ENCODE measurements around the gene OXCT1.
"Not testable (repeated sequence)": the region's sequence is repeated elsewhere in the genome, so short reads cannot be mapped to it uniquely, and the experiment has no call there.

The OXCT1 gene

DNA sequence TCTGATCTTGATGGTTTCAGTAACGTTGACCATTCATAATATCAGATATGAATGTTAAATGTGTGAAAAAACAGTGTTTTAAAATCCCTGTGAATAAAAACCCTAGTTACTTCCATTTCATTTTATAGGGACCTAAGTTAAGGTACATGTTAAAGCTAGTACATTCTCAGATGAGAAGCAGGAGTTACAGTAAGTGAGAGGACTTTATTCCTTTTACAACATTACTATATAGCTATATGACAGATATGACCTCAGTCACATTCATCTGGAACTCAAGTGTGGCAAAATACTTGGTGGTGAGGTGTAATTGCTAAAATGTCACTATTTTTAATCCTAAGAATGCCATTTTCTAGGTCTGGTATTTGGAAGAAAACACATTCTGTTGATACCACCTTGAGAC lies 96.4 kb downstream of the OXCT1 start:
- DNase-seq (ENCODE audit: low read depth): no peak

GRCh38 chr5:41772785-41773442 lies 97.3 kb downstream of the OXCT1 start:
- DNase-seq (ENCODE audit: low read depth): no peak

DNA sequence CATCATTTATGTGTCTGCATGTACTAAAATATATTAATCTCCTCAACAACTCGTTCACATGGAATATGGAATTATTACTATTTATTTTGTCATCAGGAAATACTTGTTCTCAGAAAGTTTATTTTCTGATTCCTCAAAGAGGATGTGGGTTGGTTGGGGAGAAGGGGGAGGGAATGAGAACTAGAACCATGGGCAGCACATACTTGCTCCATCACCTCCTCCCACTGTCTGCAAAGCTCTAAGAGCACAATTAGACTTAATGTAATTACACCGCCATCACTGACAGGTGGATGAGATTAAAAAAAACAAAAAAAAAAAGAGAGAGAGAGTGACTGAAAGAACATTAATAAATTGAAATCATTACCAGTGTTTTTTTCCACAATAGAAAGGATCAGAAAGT lies 98.2 kb downstream of the OXCT1 start:
- DNase-seq (ENCODE audit: low read depth): no peak

DNA sequence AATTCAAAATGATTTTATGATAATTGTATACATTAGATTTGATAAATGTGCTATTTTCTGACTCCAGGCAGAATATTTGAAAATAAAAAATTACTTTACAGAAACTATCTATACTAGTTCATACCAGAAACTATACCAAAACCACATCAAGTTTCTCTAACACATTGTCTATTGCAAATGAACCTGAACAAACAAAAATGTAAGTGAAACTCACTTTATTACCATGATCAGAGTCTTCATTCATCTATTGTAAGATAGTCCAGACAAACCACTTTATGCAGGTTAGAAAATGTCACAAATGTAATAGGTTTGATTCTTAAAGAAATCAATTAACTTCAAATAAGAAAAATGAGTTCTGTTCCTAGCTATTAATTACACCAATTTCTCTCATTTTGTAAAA lies 99.4 kb downstream of the OXCT1 start:
- no peak for DNase-seq (ENCODE audit: low read depth)

GRCh38 chr5:41768692-41769091 lies 101.5 kb downstream of the OXCT1 start:
- DNase-seq (ENCODE audit: low read depth): no peak

DNA sequence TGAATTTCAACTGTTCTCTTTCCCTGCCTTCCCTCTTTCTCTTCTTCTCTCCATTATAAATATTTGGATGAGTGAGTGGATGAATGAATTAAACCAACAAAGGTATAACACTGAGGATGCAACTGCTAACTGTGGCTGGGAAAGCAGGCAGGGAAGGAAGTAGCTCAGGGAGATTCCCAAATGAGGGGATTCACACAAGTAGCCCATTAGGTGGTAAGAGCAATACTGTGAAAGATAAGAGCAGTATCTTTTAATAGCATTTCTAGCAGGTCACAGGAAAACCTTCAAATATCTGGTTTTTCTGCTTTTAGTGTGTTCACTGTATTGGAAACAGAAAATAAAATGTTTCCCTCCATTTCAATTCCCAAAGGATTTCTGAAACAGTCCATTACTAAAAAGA lies 105.6 kb downstream of the OXCT1 start:
- DNase-seq (ENCODE audit: low read depth): no peak

DNA sequence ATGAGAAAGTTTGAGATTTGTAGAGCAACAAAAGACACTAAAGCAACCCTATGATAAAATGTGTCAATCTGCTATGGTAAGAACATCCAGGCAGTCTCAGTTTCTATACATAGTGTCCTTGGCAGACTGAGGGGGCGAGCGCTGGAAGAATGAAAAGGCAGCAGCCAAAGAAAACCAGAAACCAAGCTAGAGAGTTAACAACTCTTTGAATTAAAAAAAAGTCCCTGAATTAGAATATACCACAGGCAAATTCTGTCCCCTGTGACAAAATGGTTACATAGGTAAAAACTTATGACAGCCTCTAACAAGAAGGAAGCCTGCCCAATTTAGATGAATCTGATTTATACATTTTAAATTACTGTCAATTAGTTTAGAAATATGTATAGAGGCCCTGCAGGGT lies 106.7 kb downstream of the OXCT1 start:
- no peak for DNase-seq (ENCODE audit: low read depth)

DNA sequence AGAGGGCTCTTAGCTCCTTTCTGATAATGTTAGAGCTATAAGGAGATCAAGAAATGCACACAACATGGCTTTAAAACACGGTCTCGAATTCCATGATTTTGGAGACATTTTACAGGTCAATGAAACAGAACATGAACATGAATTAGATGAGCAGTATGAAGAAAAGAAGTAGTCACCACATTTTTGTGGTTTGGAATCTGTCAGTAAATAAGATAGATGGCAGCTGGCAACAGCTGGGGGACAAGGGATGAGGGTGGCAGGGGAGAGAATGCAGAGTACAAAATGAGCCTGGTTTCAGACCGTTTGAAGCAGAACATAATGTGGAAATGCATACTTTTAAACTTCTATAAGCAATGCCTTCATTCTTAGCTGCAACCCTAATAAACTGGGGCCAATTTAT lies 107.1 kb downstream of the OXCT1 start:
- DNase-seq (ENCODE audit: low read depth): peak; percentile 38

DNA sequence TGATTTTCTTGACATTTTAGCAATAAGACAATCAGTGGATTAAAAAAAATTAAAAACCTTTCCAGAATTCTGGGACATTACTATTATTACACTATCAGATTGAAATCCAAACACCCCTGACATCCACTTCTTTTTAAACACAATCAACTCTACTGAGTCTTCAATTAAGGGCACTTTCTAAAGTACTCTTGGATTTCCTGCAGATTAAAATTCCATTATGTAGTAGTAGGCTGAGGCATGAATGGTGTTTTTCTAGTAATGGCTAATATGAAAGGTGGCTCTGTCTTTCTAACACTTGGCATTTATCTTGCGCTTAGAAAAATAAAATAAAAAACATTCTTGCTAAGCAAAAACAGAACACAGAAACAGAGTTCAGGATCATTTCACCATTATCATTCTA lies 107.8 kb downstream of the OXCT1 start:
- no peak for DNase-seq (ENCODE audit: low read depth)

DNA sequence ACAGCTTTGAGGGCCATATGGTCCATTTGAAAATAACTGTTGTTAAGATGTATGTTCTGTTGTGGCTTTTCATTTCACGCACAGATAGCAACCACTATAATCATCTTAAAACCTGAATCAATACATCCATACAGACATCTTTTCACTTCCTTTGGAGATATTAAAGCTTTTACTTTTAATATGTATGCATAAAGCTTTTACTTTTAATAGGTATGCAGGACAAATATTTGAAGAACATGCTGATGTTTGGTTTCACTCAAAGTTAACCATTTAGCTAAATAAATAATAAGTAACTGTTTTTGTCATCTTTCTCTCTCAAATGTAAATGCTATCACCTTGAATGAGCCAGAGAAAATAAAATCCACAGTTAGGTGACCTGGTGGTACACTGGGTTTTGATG lies 108.6 kb downstream of the OXCT1 start:
- DNase-seq (ENCODE audit: low read depth): no peak

DNA sequence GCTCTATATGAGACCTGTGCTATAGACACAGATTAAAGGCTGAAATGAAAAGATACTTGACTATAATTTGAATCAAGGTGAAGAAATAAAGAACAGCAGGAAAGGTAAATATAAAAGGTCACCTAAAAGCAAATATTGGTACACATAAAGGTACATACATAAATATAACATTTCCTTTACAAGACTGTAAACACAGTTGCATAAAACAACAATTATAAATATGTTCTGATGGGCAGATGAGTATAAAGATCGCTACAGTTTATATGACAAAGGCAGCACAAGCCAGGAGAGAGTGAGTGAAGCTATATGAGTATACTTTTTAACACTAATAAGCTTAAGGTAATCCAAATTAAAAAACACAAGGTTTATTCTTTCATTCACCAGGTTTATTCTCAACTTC lies 114.5 kb downstream of the OXCT1 start:
- no peak for DNase-seq (ENCODE audit: low read depth)

- no peak for DNase-seq (ENCODE audit: low read depth)
Measured at GRCh38 chr5:41754857-41755256, 115.4 kb downstream of the OXCT1 start.

GRCh38 chr5:41751867-41752266 lies 118.4 kb downstream of the OXCT1 start:
- no peak for DNase-seq (ENCODE audit: low read depth)

DNA sequence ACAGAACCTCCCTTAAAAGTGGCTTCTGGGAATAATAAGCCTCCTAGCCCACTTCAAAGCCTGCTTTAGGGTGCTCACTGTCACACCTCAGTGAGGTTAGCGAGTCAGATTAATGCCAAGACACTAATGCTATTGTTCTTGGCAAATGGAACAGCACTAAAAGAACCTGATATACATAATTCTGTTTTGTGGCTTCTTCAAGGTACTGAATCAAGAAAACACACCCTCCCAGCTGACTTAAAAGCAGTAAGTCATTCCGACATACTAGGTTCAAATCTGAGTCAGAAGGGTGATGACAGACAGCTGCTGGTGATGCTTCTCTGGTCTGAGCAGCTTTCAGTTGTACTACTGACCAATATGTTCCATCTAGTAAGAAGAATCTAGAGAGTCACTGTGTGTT lies 121.6 kb downstream of the OXCT1 start:
- no peak for DNase-seq (ENCODE audit: low read depth)

GRCh38 chr5:41747708-41748107 lies 122.5 kb downstream of the OXCT1 start:
- DNase-seq (ENCODE audit: low read depth): no peak

DNA sequence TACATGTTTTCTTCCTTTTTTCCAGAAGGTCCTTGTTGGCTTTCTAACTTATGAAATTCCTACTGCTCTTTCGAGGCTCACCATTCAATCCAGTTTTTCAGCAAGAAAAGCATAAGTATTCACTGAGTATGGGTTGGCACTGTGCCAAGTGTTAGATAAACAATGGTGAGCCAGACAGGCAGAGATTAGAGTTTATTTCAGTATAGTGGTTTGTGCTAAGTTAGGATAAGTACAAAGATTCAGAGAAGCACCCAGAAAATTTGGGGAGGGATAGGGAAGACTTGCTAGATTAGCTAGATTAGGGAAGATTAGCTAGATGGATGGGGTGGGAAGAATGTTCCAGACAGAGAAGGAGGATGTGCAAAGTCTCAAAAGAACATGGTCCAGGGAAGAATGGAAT lies 122.9 kb downstream of the OXCT1 start:
- DNase-seq (ENCODE audit: low read depth): no peak

DNA sequence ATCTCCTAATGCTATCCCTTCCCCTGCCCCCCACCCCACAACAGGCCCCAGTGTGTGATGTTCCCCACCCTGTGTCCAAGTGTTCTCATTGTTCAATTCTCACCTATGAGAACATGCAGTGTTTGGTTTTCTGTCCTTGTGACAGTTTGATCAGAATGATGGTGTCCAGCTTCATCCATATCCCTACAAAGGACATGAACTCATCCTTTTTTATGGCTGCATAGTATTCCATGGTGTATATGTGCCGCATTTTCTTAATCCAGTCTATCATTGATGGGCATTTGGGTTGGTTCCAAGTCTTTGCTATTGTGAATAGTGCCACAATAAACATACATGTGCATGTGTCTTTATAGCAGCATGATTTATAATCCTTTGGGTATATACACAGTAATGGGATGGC lies 127.6 kb downstream of the OXCT1 start:
- not testable (repeated sequence) for DNase-seq (ENCODE audit: low read depth)

GRCh38 chr5:41738710-41739354 lies 131.4 kb downstream of the OXCT1 start:
- DNase-seq (ENCODE audit: low read depth): no peak

GRCh38 chr5:41736641-41737040 lies 133.6 kb downstream of the OXCT1 start:
- DNase-seq (ENCODE audit: low read depth): no peak

GRCh38 chr5:41735213-41735612 lies 135.0 kb downstream of the OXCT1 start:
- DNase-seq (ENCODE audit: low read depth): no peak

DNA sequence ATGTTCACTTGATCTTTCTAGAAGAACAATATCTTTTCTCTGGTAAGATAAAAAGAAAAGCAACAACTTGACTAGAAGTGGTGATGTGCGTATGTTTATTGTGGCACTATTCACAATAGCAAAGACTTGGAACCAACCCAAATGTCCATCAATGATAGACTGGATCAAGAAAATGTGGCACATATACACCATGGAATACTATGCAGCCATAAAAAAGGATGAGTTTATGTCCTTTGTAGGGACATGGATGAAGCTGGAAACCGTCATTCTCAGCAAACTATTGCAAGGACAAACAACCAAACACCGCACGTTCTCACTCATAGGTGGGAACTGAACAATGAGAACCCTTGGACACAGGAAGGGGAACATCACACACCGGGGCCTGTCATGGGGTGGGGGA lies 140.8 kb downstream of the OXCT1 start:
- DNase-seq (ENCODE audit: low read depth): not testable (repeated sequence)

GRCh38 chr5:41728281-41728680 lies 141.9 kb downstream of the OXCT1 start:
- no peak for DNase-seq (ENCODE audit: low read depth)

GRCh38 chr5:41722359-41722950 lies 147.8 kb downstream of the OXCT1 start:
- DNase-seq (ENCODE audit: low read depth): no peak

DNA sequence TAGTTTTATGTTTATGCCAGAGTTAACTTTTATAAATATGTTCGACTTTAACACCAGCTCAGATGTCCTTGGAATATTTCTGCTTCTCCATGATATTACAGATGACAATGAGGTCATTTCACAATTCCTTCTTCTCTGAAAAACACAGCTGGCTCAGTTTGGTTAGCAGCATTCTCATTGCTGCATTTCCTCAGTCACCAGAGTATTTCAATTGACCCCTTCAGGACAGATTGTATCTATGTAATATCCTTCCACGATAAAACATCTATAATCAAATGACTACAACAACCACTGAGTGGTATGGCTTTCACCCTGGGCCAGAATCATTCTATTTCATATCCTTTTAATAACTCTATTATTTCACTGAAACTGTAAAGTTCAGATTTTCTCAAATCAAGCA lies 148.7 kb downstream of the OXCT1 start:
- DNase-seq (ENCODE audit: low read depth): no peak
